HG03520 (cell line): ENCODE results near the gene PTH2R.
"Not testable (repeated sequence)": the region's sequence is repeated elsewhere in the genome, so short reads cannot be mapped to it uniquely, and the experiment has no call there.

Experiments
- ATAC-seq: cut with Tn5 transposase; IDR thresholded peaks from one replicate; pipeline ENCODE4 v1.9.1; 2021; ENCODE audit warnings: mild to moderate bottlenecking, moderate library complexity; ENCODE audit not compliant: unreplicated experiment

The PTH2R gene

GRCh38 chr2:208406474-208407451 lies at the start of gene PTH2R:
PTH2R (plus strand) TSS chr2:208406792; CDS start chr2:208407044, 252 bp downstream.
- ATAC-seq, result no peak

- ATAC-seq, result no peak
Observed at GRCh38 chr2:208356846-208357574, 49.6 kb upstream of the PTH2R start.

- no peak for ATAC-seq
Observed at GRCh38 chr2:208358758-208359631, 47.6 kb upstream of the PTH2R start.

DNA sequence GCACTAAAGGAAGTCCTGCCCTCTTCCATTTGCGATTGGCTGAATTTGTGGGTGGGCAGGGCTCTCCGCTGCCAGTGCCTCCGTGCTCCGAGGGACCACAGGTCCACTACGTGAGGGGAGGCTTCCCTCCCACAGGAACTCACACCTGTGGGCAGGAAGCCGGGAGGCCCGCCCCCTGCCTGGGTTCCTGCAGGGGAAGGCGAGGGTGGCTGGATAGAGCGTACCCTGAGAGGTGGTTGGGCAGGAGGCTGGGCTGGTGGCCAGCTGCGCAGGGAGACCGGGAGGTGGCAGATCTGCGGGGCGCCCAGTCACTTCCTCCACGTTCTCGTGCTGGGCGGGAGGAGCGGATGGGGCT lies 47.0 kb upstream of the PTH2R start:
- ATAC-seq, result no peak

DNA sequence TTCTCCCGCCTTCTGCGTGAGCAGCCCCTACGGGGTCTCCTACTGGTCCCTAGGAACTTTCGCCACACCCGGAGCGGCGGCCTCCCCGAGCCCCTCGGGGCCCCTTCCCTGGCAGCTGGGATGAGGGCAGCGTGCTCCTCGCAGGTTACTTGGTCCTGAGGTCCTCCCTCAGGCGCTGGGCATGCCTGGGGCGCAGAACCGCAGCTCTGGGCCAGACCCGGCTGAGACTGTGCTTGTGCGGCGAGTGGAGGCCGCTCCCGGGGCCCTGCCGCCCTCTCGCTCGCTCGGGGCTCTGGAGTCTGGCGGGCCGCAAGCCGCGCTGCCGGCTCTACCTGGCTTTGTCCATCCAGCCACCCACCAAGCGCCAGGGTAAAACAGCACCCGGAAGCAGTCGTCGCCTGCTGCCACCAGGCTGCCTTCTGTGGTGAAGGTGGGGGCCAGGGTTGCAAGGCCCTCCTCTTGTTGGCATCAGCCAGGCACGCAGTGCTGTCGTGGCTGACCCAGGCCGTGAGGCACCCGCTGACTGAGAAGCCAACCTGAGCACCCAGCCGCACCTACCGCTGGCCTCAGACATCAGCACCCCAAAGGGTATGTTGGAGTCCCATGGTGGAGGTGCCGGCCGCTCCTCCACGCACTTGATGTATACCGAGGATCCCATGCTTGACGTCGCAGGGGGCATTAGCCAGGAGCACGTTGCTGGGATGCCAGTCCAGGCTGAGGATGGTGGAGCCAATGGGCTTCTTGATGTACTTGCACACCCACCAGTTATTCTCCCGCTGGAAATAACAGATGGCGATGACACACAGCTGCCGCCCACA lies 46.1 kb upstream of the PTH2R start:
- no peak for ATAC-seq

DNA sequence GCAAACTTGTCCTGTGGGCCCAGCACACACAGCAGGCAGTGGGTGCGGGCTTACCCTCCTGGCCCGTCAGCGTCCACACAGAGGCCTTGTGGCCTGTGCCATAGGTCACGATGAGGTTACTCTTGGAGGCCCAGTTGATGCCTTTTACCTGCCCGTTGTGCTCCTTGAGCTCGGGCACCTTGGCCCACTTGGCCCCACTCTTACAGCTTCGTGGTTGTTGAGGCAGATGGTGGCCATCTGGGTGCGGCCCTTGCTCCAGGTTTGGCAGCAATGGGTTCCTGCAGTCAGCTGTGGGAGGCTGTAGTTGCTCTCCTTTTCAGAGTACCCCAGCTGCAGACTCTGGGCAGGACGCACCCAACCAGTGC lies 45.5 kb upstream of the PTH2R start:
- no peak for ATAC-seq

GRCh38 chr2:208363485-208363884 lies 43.1 kb upstream of the PTH2R start:
- ATAC-seq, result peak; percentile 60

- ATAC-seq, result peak; percentile 57
Observed at GRCh38 chr2:208366215-208367127, 40.1 kb upstream of the PTH2R start.

DNA sequence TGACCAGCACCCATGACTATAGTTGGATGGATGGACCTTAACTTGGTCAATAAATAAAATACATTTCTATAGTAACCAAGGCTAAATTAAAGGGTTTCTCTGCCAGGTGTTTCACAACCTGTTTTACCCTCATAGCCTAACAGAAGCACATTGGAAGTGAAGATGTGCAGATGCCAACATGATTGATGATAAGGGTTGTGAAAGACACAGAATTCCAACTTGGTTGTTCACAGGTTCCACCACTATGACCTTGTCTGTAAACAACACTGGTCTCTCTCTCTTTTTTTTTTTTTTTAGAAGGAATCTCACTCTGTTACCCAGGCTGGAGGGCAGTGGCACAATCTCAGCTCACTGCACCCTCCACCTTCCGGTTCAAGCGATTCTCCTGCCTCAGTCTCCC lies 37.5 kb upstream of the PTH2R start:
- no peak for ATAC-seq

- no peak for ATAC-seq
Observed at GRCh38 chr2:208370881-208371633, 35.5 kb upstream of the PTH2R start.

DNA sequence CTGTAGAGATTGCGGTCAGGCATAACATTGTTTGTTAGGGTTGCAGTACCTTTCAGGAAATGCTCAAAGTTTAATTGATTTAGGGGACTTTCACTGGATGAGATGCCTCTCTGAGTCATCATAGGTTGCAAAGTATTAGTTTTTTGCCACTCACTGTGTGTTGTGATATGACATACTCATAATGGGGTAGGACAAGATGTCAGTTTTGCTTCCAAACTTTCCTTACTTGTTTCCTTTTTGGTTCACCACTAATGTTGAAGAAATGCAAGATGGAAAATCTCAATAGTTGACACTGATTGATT lies 35.0 kb upstream of the PTH2R start:
- no peak for ATAC-seq

- ATAC-seq, result no peak
Observed at GRCh38 chr2:208373460-208374089, 33.0 kb upstream of the PTH2R start.

DNA sequence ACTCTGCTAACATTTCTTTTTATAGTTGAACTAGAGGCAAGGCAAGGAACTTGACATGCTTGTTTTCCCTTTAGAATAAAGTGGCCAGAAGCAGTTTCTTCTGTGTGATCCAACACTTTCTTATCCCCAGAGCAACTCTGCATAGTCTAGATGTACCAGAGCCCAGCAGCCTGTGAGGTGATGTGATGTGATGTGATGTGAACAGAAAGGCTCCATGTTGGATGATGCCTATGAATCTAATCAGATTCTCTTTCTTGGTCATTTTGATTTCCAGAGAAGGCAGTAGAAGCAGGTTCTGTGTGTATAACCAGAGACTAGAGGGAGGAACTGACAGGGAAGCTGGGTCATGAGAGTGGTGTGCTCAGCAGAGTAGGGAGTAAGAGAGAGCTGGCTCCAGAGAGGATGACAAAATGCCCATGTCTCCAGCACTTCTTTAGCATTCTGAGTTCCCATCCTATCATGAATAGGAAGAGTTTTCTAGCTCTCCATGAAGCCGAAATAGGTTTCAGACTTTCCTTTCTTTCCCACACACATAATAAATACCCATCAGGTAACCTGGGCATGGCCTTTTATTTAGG lies 31.0 kb upstream of the PTH2R start:
- no peak for ATAC-seq

GRCh38 chr2:208377344-208377860 lies 29.2 kb upstream of the PTH2R start:
- not testable (repeated sequence) for ATAC-seq

DNA sequence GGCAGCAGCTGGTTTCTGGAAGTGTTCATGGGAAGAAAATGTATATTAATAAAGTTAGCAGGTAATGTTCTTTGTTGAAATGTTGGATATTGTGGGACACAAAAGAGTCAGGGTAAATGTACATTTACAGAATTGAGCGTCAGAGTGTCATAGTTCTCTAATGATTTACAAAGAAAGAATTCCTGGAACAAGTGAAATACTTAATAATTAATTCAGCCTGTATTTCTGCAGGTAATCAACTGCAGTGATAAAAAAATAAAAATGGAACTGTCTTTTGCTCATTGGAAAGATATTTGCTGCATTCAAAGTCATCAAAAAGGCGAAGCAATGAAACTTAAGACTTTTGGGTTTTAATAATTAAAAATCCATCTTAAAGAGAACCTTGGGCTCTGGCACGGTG lies 27.4 kb upstream of the PTH2R start:
- ATAC-seq, result no peak

- no peak for ATAC-seq
Observed at GRCh38 chr2:208384637-208385036, 22.0 kb upstream of the PTH2R start.

DNA sequence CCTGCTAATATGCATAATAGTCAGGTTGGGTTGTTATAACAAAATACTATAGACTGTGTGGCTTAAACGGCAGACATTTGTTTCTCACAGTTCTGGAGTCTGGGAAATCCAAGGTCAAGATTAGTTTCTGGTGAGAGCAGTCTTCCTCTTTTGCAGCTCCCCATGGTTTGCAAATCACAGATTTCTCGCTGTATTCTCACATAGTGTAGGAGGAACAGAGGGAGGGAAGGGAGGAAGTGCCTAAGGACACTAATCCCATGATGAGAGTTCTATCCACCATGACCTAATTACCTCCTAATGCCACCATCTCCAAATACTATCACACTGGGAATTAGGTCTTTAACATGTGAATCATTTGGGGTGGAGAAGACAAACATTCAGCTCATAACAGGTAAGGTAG lies 20.1 kb upstream of the PTH2R start:
- ATAC-seq, result no peak

GRCh38 chr2:208389940-208390339 lies 16.7 kb upstream of the PTH2R start:
- no peak for ATAC-seq
